LNCaP clone FGC (cell line): ENCODE results near the gene AFF2.

Experiments used
- DNase-seq: peaks from one replicate; pipeline ENCODE4 v3.0.0-alpha.2; 2011; ENCODE audit warnings: low read depth
- H3K4me3 ChIP-seq: 2 replicates; pipeline ENCODE4 v1.5.1; 2011; ENCODE audit warnings: mild to moderate bottlenecking, low read depth, low read length, control low read depth
- TF ChIP-seq, protein P1 (sequence below): IDR thresholded peaks from 2 replicates; pipeline ENCODE4 v1.5.1; 2012; ENCODE audit warnings: mild to moderate bottlenecking; ENCODE audit not compliant: control insufficient read depth, insufficient read depth; ENCODE audit errors: extremely low read depth

AFF2 gene

DNA sequence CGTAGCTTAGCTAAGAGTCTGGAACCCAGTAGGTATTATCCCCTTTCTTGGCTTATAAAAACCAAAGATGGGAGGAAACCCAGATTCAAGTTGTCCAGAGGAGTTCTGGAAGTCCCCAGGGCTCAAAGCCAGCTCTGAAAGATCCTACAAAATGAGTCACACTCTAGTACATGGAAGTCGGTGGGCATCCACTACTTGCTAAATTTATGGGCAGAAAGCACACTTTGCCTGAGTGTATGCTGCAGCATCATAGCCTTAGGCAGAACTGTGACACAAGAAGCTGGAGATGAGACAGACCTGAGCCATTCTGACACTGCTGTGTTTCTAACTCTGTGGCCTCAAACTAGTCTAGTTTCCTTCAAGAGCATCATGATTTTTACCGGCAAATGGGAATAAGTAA, 429.3 kb downstream of the AFF2 start:
- TF ChIP-seq, protein P1, sequence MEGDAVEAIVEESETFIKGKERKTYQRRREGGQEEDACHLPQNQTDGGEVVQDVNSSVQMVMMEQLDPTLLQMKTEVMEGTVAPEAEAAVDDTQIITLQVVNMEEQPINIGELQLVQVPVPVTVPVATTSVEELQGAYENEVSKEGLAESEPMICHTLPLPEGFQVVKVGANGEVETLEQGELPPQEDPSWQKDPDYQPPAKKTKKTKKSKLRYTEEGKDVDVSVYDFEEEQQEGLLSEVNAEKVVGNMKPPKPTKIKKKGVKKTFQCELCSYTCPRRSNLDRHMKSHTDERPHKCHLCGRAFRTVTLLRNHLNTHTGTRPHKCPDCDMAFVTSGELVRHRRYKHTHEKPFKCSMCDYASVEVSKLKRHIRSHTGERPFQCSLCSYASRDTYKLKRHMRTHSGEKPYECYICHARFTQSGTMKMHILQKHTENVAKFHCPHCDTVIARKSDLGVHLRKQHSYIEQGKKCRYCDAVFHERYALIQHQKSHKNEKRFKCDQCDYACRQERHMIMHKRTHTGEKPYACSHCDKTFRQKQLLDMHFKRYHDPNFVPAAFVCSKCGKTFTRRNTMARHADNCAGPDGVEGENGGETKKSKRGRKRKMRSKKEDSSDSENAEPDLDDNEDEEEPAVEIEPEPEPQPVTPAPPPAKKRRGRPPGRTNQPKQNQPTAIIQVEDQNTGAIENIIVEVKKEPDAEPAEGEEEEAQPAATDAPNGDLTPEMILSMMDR, result no peak
- no peak for DNase-seq
- no peak overlapping the region for H3K4me3 ChIP-seq

DNA sequence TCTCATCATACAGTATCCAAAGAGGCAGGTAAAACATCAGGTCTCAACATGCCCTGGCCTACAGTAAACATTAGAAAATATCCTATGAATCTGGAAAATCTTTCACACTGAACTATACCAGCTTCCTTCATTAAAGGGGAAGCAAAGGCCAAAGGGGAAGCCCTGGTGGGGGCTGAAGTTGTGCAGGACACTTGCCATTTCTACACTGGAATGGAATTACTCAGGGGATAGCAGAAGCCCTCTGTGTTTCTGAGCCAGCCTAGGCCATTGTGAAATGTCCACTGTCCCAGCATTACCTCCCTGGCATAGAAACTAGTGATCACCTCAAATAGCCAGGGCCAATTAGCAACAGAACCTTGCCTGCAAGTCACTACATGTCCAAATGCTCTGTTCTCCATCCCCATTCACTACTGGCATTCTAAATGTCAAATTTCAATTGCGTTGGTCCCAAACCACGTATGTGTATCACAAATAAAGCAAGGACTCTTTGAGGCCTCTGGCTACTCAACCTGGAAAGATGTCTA, 429.9 kb downstream of the AFF2 start:
- no peak for DNase-seq
- TF ChIP-seq, protein P1, result no peak
- no peak overlapping the region for H3K4me3 ChIP-seq

DNA sequence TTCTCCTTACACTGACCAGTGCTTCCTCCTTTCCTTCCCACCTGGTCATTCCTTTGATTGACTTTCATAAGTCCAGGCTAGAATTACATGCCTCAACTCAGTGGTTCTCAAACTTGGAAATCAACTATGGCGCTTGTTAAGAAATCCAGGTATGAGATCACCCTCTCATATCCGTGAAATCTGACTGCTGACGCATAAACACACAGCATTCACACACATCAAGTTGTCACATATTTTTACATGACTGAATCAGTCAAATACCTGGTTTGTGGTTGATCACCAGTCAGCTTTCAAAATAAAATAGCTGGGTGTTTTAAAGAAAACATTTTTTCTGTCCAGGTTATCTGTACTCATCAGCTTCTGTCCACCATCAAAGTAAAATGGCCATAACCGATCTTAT, 433.5 kb downstream of the AFF2 start:
- no peak for DNase-seq

DNA sequence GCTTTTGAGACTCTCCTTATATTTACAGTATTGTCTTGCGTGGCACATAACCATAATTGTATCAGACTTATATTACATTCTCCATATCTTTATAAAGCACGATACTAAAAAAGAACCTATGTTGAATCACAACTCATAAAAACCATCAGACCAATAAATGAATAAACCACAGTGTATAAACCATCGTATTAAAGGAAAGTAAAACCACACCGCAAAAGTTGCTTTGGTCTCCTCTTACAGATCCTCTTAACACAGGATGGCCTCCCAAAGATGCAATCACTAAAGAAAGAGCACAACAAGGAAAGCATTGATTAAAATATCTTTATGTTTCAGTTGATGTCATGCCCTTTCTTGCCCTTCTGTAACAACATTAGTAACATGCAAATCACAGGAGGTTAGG, 437.9 kb downstream of the AFF2 start:
- no peak for DNase-seq
- TF ChIP-seq, protein P1, result no peak
- H3K4me3 ChIP-seq, result no peak overlapping the region

More for the DNA sequence above, 433.5 kb downstream of the AFF2 start:
- TF ChIP-seq, protein P1, result no peak
- H3K4me3 ChIP-seq, result no peak overlapping the region

DNA sequence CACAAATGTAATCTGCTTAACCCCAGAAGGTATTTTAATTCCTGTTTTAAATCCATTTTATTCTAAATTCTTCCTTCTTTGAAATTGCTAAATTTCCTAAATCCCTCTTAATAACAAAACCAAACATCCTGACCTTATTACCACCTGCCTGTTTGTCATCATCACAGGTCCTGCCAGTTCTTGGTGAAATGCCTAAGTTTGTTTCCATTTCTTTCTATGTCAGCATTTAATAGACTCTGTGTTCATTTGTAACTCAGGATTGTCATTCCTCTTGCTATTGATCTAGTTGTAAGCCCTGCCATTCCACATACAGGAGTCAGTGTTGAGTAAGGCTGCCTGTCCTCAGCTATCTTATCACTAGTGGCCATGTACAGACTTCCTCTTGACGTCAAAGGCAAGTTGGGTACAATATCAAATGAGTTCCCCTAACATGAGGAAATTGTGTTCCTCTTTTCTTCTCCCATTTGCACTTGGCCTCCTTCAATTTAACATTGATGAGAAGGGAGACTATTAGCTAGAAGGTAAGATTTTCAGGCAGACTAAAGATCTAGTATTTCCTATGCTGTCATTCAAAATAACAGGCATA, 440.1 kb downstream of the AFF2 start:
- TF ChIP-seq, protein P1, result no peak
- DNase-seq, result no peak
- no peak overlapping the region for H3K4me3 ChIP-seq

DNA sequence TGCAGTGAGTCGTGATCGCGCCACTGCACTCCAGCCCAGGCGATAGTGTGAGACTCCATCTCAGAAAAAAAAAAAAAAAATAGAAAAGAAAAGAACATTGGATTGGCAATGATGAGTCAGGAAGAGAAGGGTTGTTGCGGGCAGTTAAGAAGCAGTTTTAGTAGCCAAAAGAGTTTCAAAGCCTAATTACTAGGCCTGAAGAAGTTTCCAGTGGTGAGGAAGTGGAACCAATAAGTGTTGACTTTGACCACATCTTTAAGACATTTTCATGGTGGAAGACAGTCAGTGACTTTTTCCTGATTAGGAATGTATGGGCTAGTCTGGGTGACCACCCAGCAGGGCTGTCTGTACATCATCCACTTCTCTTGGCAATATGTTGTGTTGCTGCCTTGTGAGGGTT, 442.3 kb downstream of the AFF2 start:
- no peak for DNase-seq
- no peak overlapping the region for H3K4me3 ChIP-seq
- TF ChIP-seq, protein P1, result no peak

DNA sequence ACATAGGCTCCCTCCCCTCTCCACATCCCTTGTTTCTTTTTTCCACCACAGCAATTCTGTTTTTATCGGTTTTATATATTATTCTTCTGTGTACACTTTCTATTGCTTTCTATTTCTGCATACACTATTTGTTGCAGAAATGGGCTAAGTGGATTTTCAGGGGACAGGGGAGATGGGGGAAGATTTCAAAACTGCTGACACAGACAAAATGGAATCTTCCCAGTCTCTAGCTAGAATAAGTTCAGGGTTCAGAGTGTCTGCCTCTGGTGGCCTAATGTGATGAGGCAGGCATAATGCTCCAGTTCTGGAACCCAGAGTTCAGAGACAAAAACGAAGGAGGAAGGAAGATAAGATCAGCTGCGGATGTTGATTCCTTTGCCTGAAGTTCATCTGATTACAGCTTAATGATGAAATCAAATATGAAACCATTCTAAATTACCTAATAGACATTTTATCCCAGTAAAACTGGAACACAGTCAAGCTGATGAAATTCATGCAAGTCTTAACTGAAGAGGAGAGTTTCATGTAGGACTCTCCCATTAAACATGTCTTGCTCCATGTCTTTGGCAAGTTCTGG, 447.1 kb downstream of the AFF2 start:
- no peak overlapping the region for H3K4me3 ChIP-seq
- DNase-seq, result no peak
- TF ChIP-seq, protein P1, result no peak
